H9 (cell line): ENCODE data around the gene PELI2. TPM values are rescaled to one million over a fixed set of nuclear protein-coding genes. Genes with fewer than 3 reads are reported as not detected.

ENCODE experiments used
- DNase-seq: peaks from one replicate; pipeline ENCODE4 v3.0.0-alpha.2; 2017
- H2AFZ ChIP-seq: one replicate; pipeline ENCODE4 v1.6.1; 2013; ENCODE audit warnings: mild to moderate bottlenecking, low read length, control low read depth, moderate library complexity
- H2AK5ac ChIP-seq: 2 replicates; pipeline ENCODE4 v1.6.1; 2013; ENCODE audit warnings: low read length, control low read depth, mixed read lengths; ENCODE audit not compliant: insufficient read length
- H2BK120ac ChIP-seq: one replicate; pipeline ENCODE4 v1.6.1; 2013; ENCODE audit warnings: low read depth, mild to moderate bottlenecking, low read length, control low read depth, inconsistent platforms; ENCODE audit not compliant: poor library complexity, severe bottlenecking
- H2BK12ac ChIP-seq: 2 replicates; pipeline ENCODE4 v1.6.1; 2013; ENCODE audit warnings: low read length, control low read depth, mixed read lengths, low read depth; ENCODE audit not compliant: insufficient read length
- H2BK15ac ChIP-seq: 2 replicates; pipeline ENCODE4 v1.6.1; 2013; ENCODE audit warnings: low read depth, low read length, control low read depth
- H2BK20ac ChIP-seq: one replicate; pipeline ENCODE4 v1.6.1; 2013; ENCODE audit warnings: low read depth, mild to moderate bottlenecking, low read length, control low read depth, inconsistent platforms; ENCODE audit not compliant: poor library complexity, severe bottlenecking
- H2BK5ac ChIP-seq: 2 replicates; pipeline ENCODE4 v1.6.1; 2013; ENCODE audit warnings: low read length, control low read depth, mixed read lengths; ENCODE audit not compliant: insufficient read length
- H3K14ac ChIP-seq: 2 replicates; pipeline ENCODE4 v1.6.1; 2013; ENCODE audit warnings: low read length, control low read depth; ENCODE audit not compliant: insufficient read depth
- H3K18ac ChIP-seq: 2 replicates; pipeline ENCODE4 v1.6.1; 2013; ENCODE audit warnings: low read depth, mild to moderate bottlenecking, mixed read lengths, low read length, control low read depth; ENCODE audit not compliant: insufficient read length
- H3K23ac ChIP-seq: 2 replicates; pipeline ENCODE4 v1.6.1; 2013; ENCODE audit warnings: low read length, control low read depth, mixed read lengths, low read depth; ENCODE audit not compliant: insufficient read length
- H3K23me2 ChIP-seq: 2 replicates; pipeline ENCODE4 v1.6.1; 2013; ENCODE audit warnings: low read depth, mild to moderate bottlenecking, mixed read lengths, low read length, control low read depth; ENCODE audit not compliant: insufficient read length, poor library complexity, severe bottlenecking
- H3K27ac ChIP-seq: 2 replicates; pipeline ENCODE4 v1.5.1; 2013; ENCODE audit warnings: low read length, control low read depth, mixed read lengths, low read depth; ENCODE audit not compliant: insufficient read length
- H3K27me3 ChIP-seq: 2 replicates; pipeline ENCODE4 v1.6.1; 2013; ENCODE audit warnings: low read length, control low read depth, inconsistent platforms; ENCODE audit not compliant: insufficient read depth
- H3K4ac ChIP-seq: 2 replicates; pipeline ENCODE4 v1.6.1; 2013; ENCODE audit warnings: low read depth, mild to moderate bottlenecking, control low read depth, inconsistent platforms, low read length, moderate library complexity
- H3K4me1 ChIP-seq: 2 replicates; pipeline ENCODE4 v1.6.1; 2013; ENCODE audit warnings: low read length, control low read depth, inconsistent platforms; ENCODE audit not compliant: insufficient read depth
- H3K4me2 ChIP-seq: 2 replicates; pipeline ENCODE4 v1.6.1; 2013; ENCODE audit warnings: low read length, control low read depth, mixed read lengths; ENCODE audit not compliant: insufficient read length, insufficient read depth
- H3K56ac ChIP-seq: 2 replicates; pipeline ENCODE4 v1.6.1; 2013; ENCODE audit warnings: low read depth, mild to moderate bottlenecking, mixed read lengths, low read length, control low read depth; ENCODE audit not compliant: insufficient read length
- H3K79me1 ChIP-seq: 2 replicates; pipeline ENCODE4 v1.6.1; 2013; ENCODE audit warnings: low read depth, mild to moderate bottlenecking, moderate library complexity, low read length, control low read depth, inconsistent platforms; ENCODE audit not compliant: insufficient read depth, poor library complexity, severe bottlenecking
- H3K79me2 ChIP-seq: 2 replicates; pipeline ENCODE4 v1.6.1; 2013; ENCODE audit warnings: low read length, control low read depth, inconsistent platforms; ENCODE audit not compliant: insufficient read depth
- H3K9ac ChIP-seq: 2 replicates; pipeline ENCODE4 v1.6.1; 2013; ENCODE audit warnings: low read length, control low read depth, mixed read lengths; ENCODE audit not compliant: insufficient read length; ENCODE audit errors: extremely low read depth
- H3K9me3 ChIP-seq: one replicate; pipeline ENCODE4 v1.6.1; 2013; ENCODE audit warnings: low read depth, low read length, inconsistent platforms; ENCODE audit not compliant: control insufficient read depth
- H3T11ph ChIP-seq: one replicate; pipeline ENCODE4 v1.6.1; 2013; ENCODE audit warnings: mild to moderate bottlenecking, low read length, control low read depth, inconsistent platforms
- H4K20me1 ChIP-seq: one replicate; pipeline ENCODE4 v1.6.1; 2013; ENCODE audit not compliant: control insufficient read depth, insufficient read length, insufficient read depth
- H4K5ac ChIP-seq: 2 replicates; pipeline ENCODE4 v1.6.1; 2013; ENCODE audit warnings: low read depth, mild to moderate bottlenecking, mixed read lengths, low read length, control low read depth; ENCODE audit not compliant: insufficient read length
- H4K8ac ChIP-seq: replicated peaks from 2 replicates; pipeline ENCODE4 v1.6.1; 2013; ENCODE audit warnings: low read length, control low read depth, mixed read lengths, low read depth; ENCODE audit not compliant: insufficient read length
- H4K91ac ChIP-seq: 2 replicates; pipeline ENCODE4 v1.6.1; 2013; ENCODE audit warnings: low read depth, mild to moderate bottlenecking, moderate library complexity, mixed read lengths, low read length, control low read depth; ENCODE audit not compliant: insufficient read length
- H3K27ac Mint-ChIP-seq, 3 experiments: 2 replicates in 2 of 3; 3 replicates in 1 of 3; pipeline ENCODE4 v1.8.0; 2020 to 2021; ENCODE audit warnings: mixed read lengths in 3 of 3, mild to moderate bottlenecking in 1 of 3, moderate library complexity in 1 of 3
- H3K27me3 Mint-ChIP-seq: 2 replicates; pipeline ENCODE4 v1.8.0; 2021; ENCODE audit warnings: low read depth, mild to moderate bottlenecking, moderate library complexity, mixed read lengths
- H3K36me3 Mint-ChIP-seq, 3 experiments: 2 replicates in 2 of 3; 3 replicates in 1 of 3; pipeline ENCODE4 v1.8.0; 2020 to 2021; ENCODE audit warnings: low read depth in 3 of 3, mixed read lengths in 3 of 3; ENCODE audit not compliant: insufficient read depth in 1 of 3
- H3K4me1 Mint-ChIP-seq, 2 experiments: 2 replicates each; pipeline ENCODE4 v1.8.0; 2020; ENCODE audit warnings: mixed read lengths in 2 of 2
- H3K4me3 Mint-ChIP-seq, 2 experiments: 2 replicates in 1 of 2; 3 replicates in 1 of 2; pipeline ENCODE4 v1.8.0; 2020 to 2021; ENCODE audit warnings: mild to moderate bottlenecking in 2 of 2, mixed read lengths in 2 of 2, moderate library complexity in 1 of 2
- H3K9me3 Mint-ChIP-seq, 2 experiments: 2 replicates in 1 of 2; 3 replicates in 1 of 2; pipeline ENCODE4 v1.8.0; 2020; ENCODE audit warnings: mild to moderate bottlenecking in 2 of 2, mixed read lengths in 2 of 2, moderate library complexity in 1 of 2
- WGBS: extraction: QIAGEN DNeasy Blood & Tissue Kit; methylation state at CpG from one replicate; pipeline ENCODE4 v1.1.7; 2013; ENCODE audit warnings: missing lambda C conversion rate, low lambda C conversion rate, mixed read lengths; ENCODE audit not compliant: insufficient read length; ENCODE audit errors: extremely low coverage; 5-methylcytosine and 5-hydroxymethylcytosine counted together
- total RNA-seq: library from RNA; stranded (reverse); gene quantifications from 2 replicates; pipeline ENCODE4 v1.2.1, GENCODE V29; 2021
- TF ChIP-seq, protein P1 (sequence below): fragments of 200-600 bp; sonication (generic); conservative IDR thresholded peaks from 3 replicates; pipeline ENCODE4 v1.8.0; 2021; ENCODE audit warnings: antibody characterized with exemption, mild to moderate bottlenecking

PELI2 gene
- total RNA-seq, 1 experiment from 2014 or later, result 18.0 TPM

DNA sequence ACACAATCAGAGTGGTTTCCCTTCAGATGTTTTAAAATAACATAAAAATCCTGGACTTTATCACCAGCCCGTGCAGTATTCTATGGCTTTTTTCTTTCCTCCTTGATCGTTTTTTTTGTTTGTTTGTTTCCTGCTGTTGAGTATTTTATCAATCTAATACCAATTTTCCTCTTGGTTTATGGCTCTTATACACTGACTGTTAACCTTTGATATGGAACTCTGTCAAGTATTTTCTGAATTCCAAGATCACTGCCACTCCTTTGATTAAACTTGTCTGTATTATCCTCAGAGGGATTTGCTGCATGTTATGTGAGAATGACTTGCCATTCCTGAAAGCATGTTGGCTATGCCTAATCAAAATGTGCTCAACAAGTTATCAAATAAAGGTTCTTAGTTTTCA, 88.4 kb downstream of the PELI2 start:
- Histone ChIP-seq H2BK5ac (no peak overlapping the region), H3K23ac (no peak overlapping the region), H3K9ac (no peak overlapping the region), H3K4me2 (no peak overlapping the region), H3K79me1 (no peaks in the 10 kb centered on the region), H3K56ac (no peak overlapping the region), H3K14ac (no peak overlapping the region), H2AFZ (no peak overlapping the region), H4K8ac (no peak overlapping the region), H2BK12ac (no peak overlapping the region), H4K20me1 (no peaks in the 10 kb centered on the region), H4K91ac (no peak overlapping the region), H2AK5ac (no peak overlapping the region), H2BK20ac (no peak overlapping the region), H4K5ac (no peak overlapping the region), H3K27me3 (no peaks in the 10 kb centered on the region), H2BK120ac (no peak overlapping the region), H3K4ac (no peak overlapping the region), H3K23me2 (no peaks in the 10 kb centered on the region), H3K4me1 (no peaks in the 10 kb centered on the region), H3K79me2 (no peaks in the 10 kb centered on the region), H3T11ph (no peak overlapping the region), H3K18ac (no peak overlapping the region), H3K27ac (no peak overlapping the region), H3K9me3 (no peaks in the 10 kb centered on the region), H2BK15ac (no peak overlapping the region)
- Mint-ChIP-seq H3K36me3 (no peaks in the 10 kb centered on the region), H3K9me3 (no peaks in the 10 kb centered on the region), H3K4me1 (peaks cover 0 to 3% of the 10 kb centered on the region in 2 experiments; a peak in 3 of 4 replicates), H3K27ac (no peak overlapping the region), H3K27me3 (no peaks in the 10 kb centered on the region), H3K4me3 (no peak overlapping the region)
- no peak for DNase-seq
- no CpG with 5 or more reads among the region's 2 CpGs for WGBS
- TF ChIP-seq, protein P1, sequence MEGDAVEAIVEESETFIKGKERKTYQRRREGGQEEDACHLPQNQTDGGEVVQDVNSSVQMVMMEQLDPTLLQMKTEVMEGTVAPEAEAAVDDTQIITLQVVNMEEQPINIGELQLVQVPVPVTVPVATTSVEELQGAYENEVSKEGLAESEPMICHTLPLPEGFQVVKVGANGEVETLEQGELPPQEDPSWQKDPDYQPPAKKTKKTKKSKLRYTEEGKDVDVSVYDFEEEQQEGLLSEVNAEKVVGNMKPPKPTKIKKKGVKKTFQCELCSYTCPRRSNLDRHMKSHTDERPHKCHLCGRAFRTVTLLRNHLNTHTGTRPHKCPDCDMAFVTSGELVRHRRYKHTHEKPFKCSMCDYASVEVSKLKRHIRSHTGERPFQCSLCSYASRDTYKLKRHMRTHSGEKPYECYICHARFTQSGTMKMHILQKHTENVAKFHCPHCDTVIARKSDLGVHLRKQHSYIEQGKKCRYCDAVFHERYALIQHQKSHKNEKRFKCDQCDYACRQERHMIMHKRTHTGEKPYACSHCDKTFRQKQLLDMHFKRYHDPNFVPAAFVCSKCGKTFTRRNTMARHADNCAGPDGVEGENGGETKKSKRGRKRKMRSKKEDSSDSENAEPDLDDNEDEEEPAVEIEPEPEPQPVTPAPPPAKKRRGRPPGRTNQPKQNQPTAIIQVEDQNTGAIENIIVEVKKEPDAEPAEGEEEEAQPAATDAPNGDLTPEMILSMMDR, result no peak
